Adrenal gland (tissue), 5 donors: Measurements from ENCODE around the gene CAGE1.

Source experiments
- CTCF ChIP-seq, 6 experiments: fragments of 450-650 bp in 4 of 6; fragments of 200-600 bp in 2 of 6; sonication (generic) in 1 of 6; IDR thresholded peaks; 1 replicate in 5 of 6; 2 replicates in 1 of 6; pipeline versions ENCODE4 v1.5.1 to v1.8.0; 2016 to 2021; ENCODE audit warnings: antibody characterized with exemption in 6 of 6, mild to moderate bottlenecking in 2 of 6, moderate library complexity in 1 of 6
- POLR2A ChIP-seq, 2 donors: fragments of 450-650 bp; IDR thresholded peaks; one replicate each; pipeline ENCODE4 v1.6.1; 2017; ENCODE audit warnings: antibody characterized with exemption in 2 of 2, mild to moderate bottlenecking in 2 of 2, moderate library complexity in 1 of 2
- donor health status: DM: no; HTN: no; CAD: no.

- TF ChIP-seq CTCF (IDR thresholded peaks at IDR 0.05) (no peak), POLR2A (IDR thresholded peaks at IDR 0.05) (no peak)
These were observed 10.8 kb downstream of the CAGE1 start for GRCh38 chr6:7378740-7379139.
